GM19463 (cell line): ENCODE measurements around the gene SPTBN4.
"Not testable (repeated sequence)": the region's sequence is repeated elsewhere in the genome, so short reads cannot be mapped to it uniquely, and the experiment has no call there.

ENCODE experiments used
- ATAC-seq: cut with Tn5 transposase; IDR thresholded peaks from one replicate; pipeline ENCODE4 v1.9.1; 2021; ENCODE audit warnings: mild to moderate bottlenecking, moderate library complexity; ENCODE audit not compliant: unreplicated experiment

SPTBN4 gene

DNA sequence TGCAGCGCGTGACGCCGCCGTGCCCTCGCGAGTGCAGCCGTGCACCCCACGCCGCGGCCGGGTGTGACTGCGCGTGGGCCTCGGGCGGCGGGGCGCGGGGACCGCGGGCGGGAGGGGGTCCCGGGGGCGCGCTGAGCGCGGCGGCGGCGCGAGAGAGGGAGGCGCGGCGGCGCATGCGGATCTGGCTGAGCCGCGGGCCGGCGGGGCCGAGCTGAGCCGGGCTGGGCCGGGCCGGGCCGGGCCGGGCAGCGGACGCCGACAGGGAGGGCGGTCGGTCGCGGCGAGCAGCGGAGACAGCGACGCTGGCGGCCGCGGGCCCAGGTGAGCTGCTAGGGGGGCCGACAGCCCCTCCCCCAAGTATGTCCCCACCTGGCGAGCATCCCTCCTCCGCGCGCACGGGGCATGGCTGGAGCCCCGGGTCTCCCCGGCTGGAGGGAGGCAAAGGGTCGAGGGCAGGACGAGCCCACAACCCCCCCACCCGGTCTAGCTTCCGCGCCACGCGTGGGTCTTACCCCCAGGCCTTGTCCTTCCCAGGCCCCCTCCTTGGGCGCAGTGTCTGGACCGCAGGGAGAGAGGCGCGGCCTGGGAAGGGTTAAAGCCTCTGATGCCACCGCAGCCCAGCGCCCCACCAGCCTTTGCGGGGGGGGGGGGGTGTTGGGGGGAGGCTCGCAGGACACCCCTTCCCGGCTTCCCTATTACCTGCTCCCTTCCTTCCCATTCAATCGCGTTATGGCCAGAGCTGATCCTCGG lies at the start of gene SPTBN4:
Gene SPTBN4, plus strand, starts transcription at position 17 of the 750 bp plus-strand sequence. CDS start 5,621 bp downstream, outside the sequence.
- ATAC-seq: no peak

- ATAC-seq: no peak
These were observed 49.2 kb upstream of the SPTBN4 start for GRCh38 chr19:40417643-40417981.

GRCh38 chr19:40418040-40418439 lies 48.8 kb upstream of the SPTBN4 start:
- ATAC-seq: no peak

GRCh38 chr19:40419066-40419612 lies 47.7 kb upstream of the SPTBN4 start:
- no peak for ATAC-seq

GRCh38 chr19:40419780-40420179 lies 47.0 kb upstream of the SPTBN4 start:
- no peak for ATAC-seq

- ATAC-seq: no peak
These were observed 46.4 kb upstream of the SPTBN4 start for GRCh38 chr19:40420451-40420765.

- peak; percentile 38 for ATAC-seq
These were observed 45.7 kb upstream of the SPTBN4 start for GRCh38 chr19:40420766-40421765.

GRCh38 chr19:40421993-40422747 lies 44.6 kb upstream of the SPTBN4 start:
- no peak for ATAC-seq

- ATAC-seq: no peak
These were observed 43.8 kb upstream of the SPTBN4 start for GRCh38 chr19:40422748-40423566.

DNA sequence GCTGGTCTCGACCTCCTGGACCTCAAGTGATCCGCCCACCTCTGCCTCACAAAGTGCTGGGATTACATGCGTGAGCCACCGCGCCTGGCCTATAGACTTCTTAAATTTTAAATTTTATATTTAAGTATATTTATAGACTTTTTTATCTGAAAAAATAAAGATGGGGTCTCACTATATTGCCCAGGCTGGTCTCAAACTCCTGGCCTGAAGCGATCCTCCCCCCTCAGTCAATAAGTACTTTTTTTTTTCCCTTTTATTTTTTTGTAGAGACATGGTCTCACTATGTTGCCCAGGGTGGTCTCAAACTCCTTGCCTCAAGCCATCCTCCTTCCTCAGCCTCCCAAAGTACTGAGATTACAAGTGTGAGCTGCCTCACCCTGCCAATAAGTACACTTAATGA lies 42.9 kb upstream of the SPTBN4 start:
- no peak for ATAC-seq

DNA sequence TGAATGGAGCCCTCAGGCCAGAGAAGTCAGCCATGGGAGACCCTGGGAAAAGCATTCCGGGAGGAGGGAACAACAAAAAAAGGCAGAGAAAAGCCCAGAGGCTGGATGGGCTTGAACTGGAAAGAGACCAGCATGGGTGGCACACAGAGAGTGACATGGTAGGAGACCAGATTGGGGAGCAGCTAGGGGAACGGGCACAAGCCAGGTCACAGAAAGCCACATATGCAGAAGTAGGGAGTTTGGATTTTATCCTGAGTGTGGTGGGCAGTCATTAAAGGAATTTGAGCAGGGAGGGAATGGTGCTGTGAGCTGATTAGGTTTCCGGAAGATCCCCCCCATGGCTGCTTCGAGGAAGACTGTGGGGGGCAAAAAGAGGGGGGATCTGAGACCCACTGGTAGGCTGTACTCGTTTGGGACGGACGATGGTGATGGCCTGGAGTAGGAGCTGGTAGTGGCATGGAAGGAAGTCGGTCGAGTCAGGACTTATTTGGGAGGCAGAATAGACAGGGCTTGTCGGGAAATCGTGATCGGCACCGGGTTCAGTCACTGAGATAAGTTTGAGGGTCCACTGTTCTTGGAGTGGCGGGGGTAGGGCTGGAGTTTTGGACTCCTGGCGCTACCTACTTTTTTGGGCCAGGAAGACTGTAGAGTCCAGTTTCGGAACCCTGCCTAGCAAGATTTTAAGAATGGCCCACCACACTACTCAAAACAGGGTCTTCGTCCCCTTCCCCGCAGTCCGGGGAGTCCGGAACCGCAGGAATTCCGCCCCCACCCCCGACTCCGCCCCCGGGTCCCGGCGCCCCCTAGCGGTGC lies 42.0 kb upstream of the SPTBN4 start:
- no peak for ATAC-seq

DNA sequence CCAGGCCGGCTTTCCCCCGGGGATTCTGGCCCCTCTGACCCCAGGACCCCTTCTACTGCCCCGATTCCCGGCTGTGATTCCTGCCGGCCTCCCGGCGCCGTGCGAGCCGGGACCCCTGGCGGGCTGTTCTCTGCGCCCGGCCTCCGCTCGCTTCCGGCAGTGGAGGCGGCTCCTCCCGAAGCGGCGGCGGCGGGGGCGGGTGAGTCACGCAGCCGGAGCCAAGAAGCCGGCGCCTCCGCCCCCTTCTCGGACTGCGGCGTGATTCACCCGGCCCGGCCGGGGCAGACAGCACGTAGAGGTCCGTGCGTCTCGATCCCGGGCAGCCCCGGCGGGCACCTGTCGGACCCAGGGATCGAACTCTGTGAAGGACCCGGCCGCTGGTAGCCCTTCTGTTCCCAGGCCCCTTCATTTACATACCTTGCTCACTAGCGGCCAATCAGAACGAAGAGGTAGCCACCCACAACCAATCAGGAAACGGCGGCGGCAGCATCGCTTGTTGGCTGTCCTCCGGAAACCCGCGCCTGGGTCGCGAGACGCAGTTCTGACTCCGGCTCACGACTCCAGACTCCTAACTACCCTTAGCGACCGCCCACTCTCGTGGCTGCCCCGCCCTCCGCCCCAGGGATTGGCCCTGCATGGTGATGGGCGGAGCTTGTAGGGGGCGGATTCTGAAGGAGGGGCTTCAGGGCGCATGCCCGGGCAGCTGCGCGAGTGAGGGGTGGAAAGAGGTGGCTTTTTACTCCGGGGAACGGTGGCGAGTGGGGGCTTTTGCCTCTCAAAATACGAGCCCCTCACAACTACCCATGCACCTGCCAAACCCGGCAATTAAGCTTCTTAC lies 41.1 kb upstream of the SPTBN4 start, which contains the start of gene SERTAD1:
Gene SERTAD1, minus strand, starts transcription at position 543 of the 838 bp plus-strand sequence. CDS start 2,446 bp downstream, outside the sequence.
- ATAC-seq: peak; percentile 77

DNA sequence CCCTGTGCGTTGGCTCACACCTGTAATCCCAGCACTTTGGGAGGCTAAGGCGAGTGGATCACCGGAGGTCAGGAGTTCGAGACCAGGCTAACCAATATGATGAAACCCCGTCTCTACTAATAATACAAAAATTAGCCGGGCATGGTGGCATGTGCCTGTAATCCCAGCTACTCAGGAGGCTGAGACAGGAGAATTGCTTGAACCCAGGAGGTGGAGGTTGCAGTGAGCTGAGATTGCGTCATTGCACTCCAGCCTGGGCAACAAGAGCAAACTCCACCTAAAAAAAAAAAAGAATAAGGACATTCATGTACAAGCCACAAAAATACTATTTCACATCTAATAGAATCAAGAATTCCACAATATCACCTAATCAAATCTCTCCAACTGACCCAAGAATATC lies 38.6 kb upstream of the SPTBN4 start:
- not testable (repeated sequence) for ATAC-seq

GRCh38 chr19:40430242-40430641 lies 36.6 kb upstream of the SPTBN4 start:
- not testable (repeated sequence) for ATAC-seq

- ATAC-seq: no peak
These were observed 35.1 kb upstream of the SPTBN4 start for GRCh38 chr19:40431698-40432097.

- not testable (repeated sequence) for ATAC-seq
These were observed 34.0 kb upstream of the SPTBN4 start for GRCh38 chr19:40432760-40433159.

GRCh38 chr19:40433391-40434216 lies 33.2 kb upstream of the SPTBN4 start:
- ATAC-seq: peak; percentile 63
